Fibroblast of peridontal ligament (primary cell): ENCODE measurements around the gene CDAN1.
"Not testable (repeated sequence)": the region's sequence is repeated elsewhere in the genome, so short reads cannot be mapped to it uniquely, and the experiment has no call there.

Source experiments
- DNase-seq: peaks from one replicate; pipeline ENCODE4 v3.0.0-alpha.2; 2010; ENCODE audit errors: extremely low read depth

The CDAN1 gene

DNA sequence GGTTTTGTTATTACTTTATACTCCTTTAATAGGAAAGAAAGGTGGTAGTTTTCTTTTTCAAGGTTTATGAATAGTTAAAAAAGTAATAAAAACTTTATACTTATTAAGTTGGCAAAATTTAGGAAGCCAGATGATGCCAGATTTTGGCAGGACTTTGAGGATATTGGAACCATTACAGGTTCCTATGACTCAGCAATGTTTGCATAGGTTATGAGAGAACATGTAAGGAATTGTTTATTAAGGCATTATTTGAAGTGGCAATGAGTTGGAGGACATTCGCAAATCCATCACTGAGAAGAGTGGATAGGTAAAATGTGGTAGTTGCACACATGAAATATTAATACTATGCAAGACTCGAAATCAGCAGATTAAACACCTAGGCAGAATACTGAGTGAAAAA, 29.9 kb downstream of the CDAN1 start:
- peak; percentile 68 for DNase-seq

GRCh38 chr15:42705336-42705735, 31.6 kb downstream of the CDAN1 start:
- DNase-seq = no peak

GRCh38 chr15:42704492-42704926, 32.4 kb downstream of the CDAN1 start:
- peak; percentile 69 for DNase-seq

DNA sequence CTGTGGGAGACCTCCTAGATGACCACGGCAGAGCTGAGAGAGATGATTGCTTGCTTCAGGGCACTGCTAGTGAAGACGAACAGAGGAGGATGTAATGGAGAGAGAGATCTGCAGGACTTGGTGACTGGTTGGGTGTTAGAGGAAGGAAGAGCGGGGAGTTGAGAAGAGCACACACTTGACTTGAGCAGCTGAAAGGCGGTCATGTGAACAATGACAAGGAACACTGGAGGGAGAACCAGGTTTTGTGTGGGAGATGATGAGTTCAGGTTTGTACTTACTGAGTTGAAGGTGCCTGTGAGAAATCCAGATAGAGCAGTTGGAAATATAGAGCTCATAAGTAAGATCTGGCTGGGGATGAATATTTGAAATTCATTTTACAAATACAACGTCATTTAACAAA, 40.3 kb downstream of the CDAN1 start:
- no peak for DNase-seq

DNA sequence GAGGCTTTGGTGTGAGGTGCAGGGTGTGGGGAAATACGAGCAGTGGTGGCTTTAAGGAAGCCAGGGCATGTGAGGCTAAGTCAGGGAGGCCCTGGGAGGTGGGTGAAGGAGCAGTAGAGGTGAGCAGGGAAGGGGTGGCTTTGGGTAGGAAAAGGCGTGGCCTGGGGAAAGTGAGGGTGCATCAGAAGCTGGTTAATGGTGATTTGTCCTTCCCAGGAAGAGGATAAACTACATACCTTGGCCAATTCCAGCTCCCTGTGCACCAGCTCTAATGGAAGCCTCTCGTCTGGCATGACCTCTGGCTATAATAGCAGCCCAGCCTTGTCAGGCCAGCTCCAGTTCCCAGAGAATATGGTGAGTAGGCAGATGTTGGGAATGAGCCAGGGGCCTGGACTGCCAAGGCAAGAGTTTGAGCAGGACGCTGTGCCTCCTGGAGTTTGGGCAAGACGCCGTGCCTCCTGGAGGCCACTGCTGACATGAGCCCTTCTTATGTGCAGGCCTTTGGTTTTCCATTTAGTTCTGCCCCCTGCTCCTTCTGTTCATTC, 41.3 kb downstream of the CDAN1 start:
- DNase-seq = no peak

- no peak for DNase-seq
Measured at GRCh38 chr15:42694398-42694797, 42.5 kb downstream of the CDAN1 start.

- no peak for DNase-seq
Measured at GRCh38 chr15:42693942-42694341, 43.0 kb downstream of the CDAN1 start.

- no peak for DNase-seq
Measured at GRCh38 chr15:42693496-42693895, 43.4 kb downstream of the CDAN1 start.

DNA sequence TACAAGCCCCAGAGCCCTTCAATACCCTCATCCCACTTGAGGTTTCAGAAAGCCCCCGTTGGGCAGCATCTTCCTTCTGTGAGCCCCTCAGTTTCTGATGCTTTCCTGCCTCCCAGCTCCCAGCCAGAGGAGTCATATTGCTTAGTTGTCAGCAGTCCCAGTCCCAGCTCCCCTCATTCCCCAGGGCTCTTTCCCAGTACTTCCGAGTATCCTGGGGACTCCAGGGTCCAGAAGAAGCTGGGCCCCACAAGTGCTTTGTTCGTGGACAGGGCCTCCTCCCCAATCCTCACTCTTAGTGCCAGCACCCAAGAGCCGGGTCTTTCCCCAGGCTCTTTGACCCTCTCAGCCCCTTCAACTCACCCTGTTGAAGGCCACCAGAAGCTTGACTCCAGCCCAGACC, 43.9 kb downstream of the CDAN1 start:
- no peak for DNase-seq

GRCh38 chr15:42692536-42692935, 44.4 kb downstream of the CDAN1 start:
- DNase-seq = no peak

- no peak for DNase-seq
Measured at GRCh38 chr15:42691770-42692169, 45.2 kb downstream of the CDAN1 start.

- DNase-seq = no peak
Measured at GRCh38 chr15:42691308-42691707, 45.6 kb downstream of the CDAN1 start.

DNA sequence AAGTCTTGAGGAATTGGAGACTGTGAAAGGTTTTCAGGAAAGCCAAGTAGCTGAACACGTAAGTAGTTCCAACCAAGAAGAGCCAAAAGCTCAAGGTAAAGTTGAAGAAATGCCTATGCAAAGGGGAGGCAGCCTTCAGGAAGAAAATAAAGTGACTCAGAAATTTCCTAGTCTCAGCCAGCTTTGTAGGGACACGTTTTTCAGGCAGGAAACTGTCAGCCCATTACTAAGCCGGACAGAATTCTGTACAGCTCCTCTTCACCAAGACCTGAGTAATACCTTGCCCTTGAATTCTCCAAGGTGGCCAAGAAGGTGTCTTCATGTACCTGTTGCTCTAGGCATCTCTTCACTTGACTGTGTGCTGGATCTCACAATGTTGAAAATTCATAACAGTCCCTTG, 48.6 kb downstream of the CDAN1 start:
- no peak for DNase-seq

- DNase-seq = no peak
Measured at GRCh38 chr15:42687740-42688139, 49.2 kb downstream of the CDAN1 start.

DNA sequence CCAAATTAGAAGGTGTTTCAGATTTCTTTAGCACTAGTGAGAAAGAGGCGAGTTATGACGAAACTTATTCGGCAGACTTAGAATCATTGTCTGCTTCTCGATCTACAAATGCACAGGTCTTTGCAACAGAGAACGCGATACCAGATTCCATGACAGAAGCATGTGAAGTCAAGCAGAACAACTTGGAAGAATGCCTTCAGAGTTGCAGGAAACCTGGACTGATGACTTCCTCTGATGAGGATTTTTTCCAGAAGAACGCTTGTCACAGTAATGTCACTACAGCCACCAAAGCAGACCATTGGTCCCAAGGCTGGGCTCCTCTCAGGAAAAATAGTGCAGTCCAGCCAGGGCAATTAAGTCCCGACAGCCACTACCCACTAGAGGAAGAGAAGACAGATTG, 50.6 kb downstream of the CDAN1 start:
- no peak for DNase-seq

- DNase-seq = no peak
Measured at GRCh38 chr15:42681119-42681518, 55.8 kb downstream of the CDAN1 start.

DNA sequence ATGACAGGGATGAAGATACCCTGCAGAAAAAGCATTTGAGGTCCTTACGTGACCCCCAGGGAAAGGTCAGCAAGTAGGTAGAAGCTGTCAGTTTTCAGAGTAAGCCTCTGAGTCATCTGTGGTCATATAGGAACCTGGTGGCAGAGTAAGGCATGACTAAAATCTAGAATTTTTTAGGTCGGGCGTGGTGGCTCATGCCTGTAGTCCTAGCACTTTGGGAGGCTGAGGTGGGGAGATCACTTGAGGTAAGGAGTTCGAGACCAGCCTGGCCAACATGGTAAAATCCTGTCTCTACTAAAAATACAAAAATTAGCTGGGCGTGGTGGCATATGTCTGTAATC, 56.8 kb downstream of the CDAN1 start:
- DNase-seq = not testable (repeated sequence)

- no peak for DNase-seq
Measured at GRCh38 chr15:42679285-42680141, 57.4 kb downstream of the CDAN1 start.

DNA sequence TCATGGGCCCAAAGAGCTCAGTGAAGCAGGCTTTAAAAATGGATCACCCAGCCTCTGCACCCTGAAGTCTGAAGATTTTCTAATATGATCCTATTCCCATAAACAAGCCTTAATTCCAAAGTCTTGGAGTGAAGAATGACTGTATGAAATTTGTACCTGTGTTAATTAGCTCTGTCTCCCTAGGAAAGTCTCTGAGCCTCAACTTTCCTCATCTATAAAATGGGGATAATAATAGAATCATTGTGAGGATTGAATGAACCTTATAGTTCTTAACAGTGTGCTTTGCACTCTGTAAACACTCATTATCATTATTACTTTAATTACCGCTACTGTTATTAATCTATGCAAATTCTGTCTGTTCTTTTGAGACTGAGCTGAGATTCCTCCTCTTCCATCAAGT, 61.9 kb downstream of the CDAN1 start:
- no peak for DNase-seq

GRCh38 chr15:42674472-42674871, 62.5 kb downstream of the CDAN1 start:
- no peak for DNase-seq
